WTC11 (cell line): ENCODE results near the gene PTPN4. TPM values are rescaled to one million over a fixed set of nuclear protein-coding genes. Genes with fewer than 3 reads are reported as not detected.

Source experiments
- ATAC-seq: fragments of 200-7000 bp; cut with Tn5 transposase; 2 replicates; pipeline ENCODE4 v1.10.0; 2021; ENCODE audit warnings: mild to moderate bottlenecking, moderate library complexity
- CTCF ChIA-PET: fragments of 300-600 bp; sonication (Branson Sonifier 250); formaldehyde crosslinking; loops from one replicate; lab custom pipeline; 2021; ENCODE audit warnings: antibody characterized with exemption; lab: Charles Lee
- POLR2A ChIA-PET: fragments of 350-600 bp; sonication (Branson Sonifier 250); formaldehyde crosslinking; loops from one replicate; lab custom pipeline; 2021; ENCODE audit warnings: antibody characterized with exemption; lab: Charles Lee
- DNase-seq: peaks from one replicate; pipeline ENCODE4 v3.0.0; 2021; ENCODE audit warnings: low spot score
- H3K27ac Mint-ChIP-seq: 2 replicates; pipeline ENCODE4 v1.8.0; 2021; ENCODE audit warnings: mixed read lengths
- H3K27me3 Mint-ChIP-seq: 2 replicates; pipeline ENCODE4 v1.8.0; 2021; ENCODE audit warnings: low read depth, mild to moderate bottlenecking, moderate library complexity, mixed read lengths
- H3K36me3 Mint-ChIP-seq: 2 replicates; pipeline ENCODE4 v1.8.0; 2021; ENCODE audit warnings: mixed read lengths
- H3K4me1 Mint-ChIP-seq: 2 replicates; pipeline ENCODE4 v1.8.0; 2022; ENCODE audit warnings: mixed read lengths
- H3K4me3 Mint-ChIP-seq: 2 replicates; pipeline ENCODE4 v1.8.0; 2021; ENCODE audit warnings: mild to moderate bottlenecking, moderate library complexity, mixed read lengths
- H3K9me3 Mint-ChIP-seq: 2 replicates; pipeline ENCODE4 v1.8.0; 2021; ENCODE audit warnings: mixed read lengths
- ATF3 ChIP-seq: sonication (generic); formaldehyde crosslinking; conservative IDR thresholded peaks from 2 replicates; pipeline ENCODE4 v1.8.1; 2022; ENCODE audit warnings: mild to moderate bottlenecking, missing genetic modification reagents
- ATF6 ChIP-seq: sonication (generic); formaldehyde crosslinking; IDR thresholded peaks from 2 replicates; pipeline ENCODE4 v1.8.1; 2023; ENCODE audit warnings: mild to moderate bottlenecking, missing genetic modification reagents
- EMX1 ChIP-seq: fragments of 250-450 bp; sonication (Bioruptor Pico); IDR thresholded peaks from 2 replicates; pipeline ENCODE4 v1.8.0; 2021; ENCODE audit warnings: mild to moderate bottlenecking
- ETV6 ChIP-seq: sonication (generic); formaldehyde crosslinking; IDR thresholded peaks from 2 replicates; pipeline ENCODE4 v1.8.1; 2022; ENCODE audit warnings: mild to moderate bottlenecking, missing genetic modification reagents
- FOXP1 ChIP-seq: sonication (generic); formaldehyde crosslinking; IDR thresholded peaks from 2 replicates; pipeline ENCODE4 v1.8.0; 2022; ENCODE audit warnings: missing genetic modification reagents, mild to moderate bottlenecking, moderate library complexity, borderline replicate concordance
- JUN ChIP-seq: sonication (generic); formaldehyde crosslinking; IDR thresholded peaks from 2 replicates; pipeline ENCODE4 v1.8.0; 2023; ENCODE audit warnings: mild to moderate bottlenecking, missing genetic modification reagents
- NFE2L1 ChIP-seq: sonication (generic); formaldehyde crosslinking; IDR thresholded peaks from 2 replicates; pipeline ENCODE4 v1.8.1; 2023; ENCODE audit warnings: missing genetic modification reagents
- NFYB ChIP-seq: sonication (generic); formaldehyde crosslinking; conservative IDR thresholded peaks from 2 replicates; pipeline ENCODE4 v1.8.0; 2022; ENCODE audit warnings: low read depth, missing genetic modification reagents
- NR2C2 ChIP-seq: sonication (generic); formaldehyde crosslinking; IDR thresholded peaks from 2 replicates; pipeline ENCODE4 v1.8.0; 2022; ENCODE audit warnings: mild to moderate bottlenecking, missing genetic modification reagents
- PRRX2 ChIP-seq: fragments of 250-450 bp; sonication (Bioruptor Pico); IDR thresholded peaks from 2 replicates; pipeline ENCODE4 v1.8.0; 2021; ENCODE audit warnings: mild to moderate bottlenecking
- RELA ChIP-seq: sonication (generic); formaldehyde crosslinking; IDR thresholded peaks from 2 replicates; pipeline ENCODE4 v1.8.1; 2022; ENCODE audit warnings: missing genetic modification reagents, mild to moderate bottlenecking, borderline replicate concordance
- SMAD3 ChIP-seq: sonication (generic); formaldehyde crosslinking; IDR thresholded peaks from 2 replicates; pipeline ENCODE4 v1.8.0; 2022; ENCODE audit warnings: missing genetic modification reagents, mild to moderate bottlenecking, borderline replicate concordance
- SMAD4 ChIP-seq: sonication (generic); formaldehyde crosslinking; IDR thresholded peaks from 2 replicates; pipeline ENCODE4 v1.8.0; 2022; ENCODE audit warnings: mild to moderate bottlenecking, missing genetic modification reagents
- TEAD4 ChIP-seq: sonication (generic); formaldehyde crosslinking; IDR thresholded peaks from 2 replicates; pipeline ENCODE4 v1.8.0; 2022; ENCODE audit warnings: mild to moderate bottlenecking, missing genetic modification reagents
- TP53 ChIP-seq: sonication (generic); formaldehyde crosslinking; IDR thresholded peaks from 2 replicates; pipeline ENCODE4 v1.8.1; 2023; ENCODE audit warnings: mild to moderate bottlenecking, missing genetic modification reagents
- USF1 ChIP-seq: sonication (generic); formaldehyde crosslinking; IDR thresholded peaks from 2 replicates; pipeline ENCODE4 v1.8.0; 2022; ENCODE audit warnings: mild to moderate bottlenecking, missing genetic modification reagents
- ZNF219 ChIP-seq: sonication (generic); formaldehyde crosslinking; IDR thresholded peaks from 2 replicates; pipeline ENCODE4 v1.8.0; 2023; ENCODE audit warnings: missing genetic modification reagents, mild to moderate bottlenecking, borderline replicate concordance
- ZNF317 ChIP-seq: sonication (generic); formaldehyde crosslinking; IDR thresholded peaks from 2 replicates; pipeline ENCODE4 v1.8.1; 2023; ENCODE audit warnings: low read depth, mild to moderate bottlenecking, moderate library complexity, missing genetic modification reagents, borderline replicate concordance
- total RNA-seq: library from RNA; stranded (reverse); gene quantifications from 3 replicates; pipeline ENCODE4 v1.2.3, GENCODE V29; 2021
- TF ChIP-seq, protein P1 (sequence below): fragments of 250-450 bp; sonication (Bioruptor Pico); IDR thresholded peaks from 2 replicates; pipeline ENCODE4 v1.9.0; 2021; ENCODE audit warnings: mild to moderate bottlenecking
- TF ChIP-seq, protein P2 (sequence below): sonication (generic); formaldehyde crosslinking; conservative IDR thresholded peaks from 2 replicates; pipeline ENCODE4 v1.8.1; 2023; ENCODE audit warnings: mild to moderate bottlenecking, low read depth, missing genetic modification reagents, moderate library complexity

The PTPN4 gene
- total RNA-seq, 1 experiment from 2014 or later = 85.8 TPM

- ATAC-seq = no peak
- POLR2A ChIA-PET = no interaction called here
- Mint-ChIP-seq H3K9me3 (no peaks in the 10 kb centered on the region), H3K36me3 (no peaks in the 10 kb centered on the region), H3K4me3 (no peak overlapping the region), H3K27me3 (no peaks in the 10 kb centered on the region; the same call in 1 of the 2 replicates), H3K4me1 (peaks cover 17% of the 10 kb centered on the region), H3K27ac (no peak overlapping the region)
- CTCF ChIA-PET = no interaction called here
- TF ChIP-seq ZNF317 (CRISPR knock-in tag) (no peak), RELA (CRISPR knock-in tag) (no peak), NFYB (no peak), EMX1 (no peak), SMAD3 (CRISPR knock-in tag) (no peak), FOXP1 (no peak), SMAD4 (CRISPR knock-in tag) (no peak), TP53 (CRISPR knock-in tag) (no peak), PRRX2 (no peak), NR2C2 (CRISPR knock-in tag) (no peak)
- TF ChIP-seq, protein P1, sequence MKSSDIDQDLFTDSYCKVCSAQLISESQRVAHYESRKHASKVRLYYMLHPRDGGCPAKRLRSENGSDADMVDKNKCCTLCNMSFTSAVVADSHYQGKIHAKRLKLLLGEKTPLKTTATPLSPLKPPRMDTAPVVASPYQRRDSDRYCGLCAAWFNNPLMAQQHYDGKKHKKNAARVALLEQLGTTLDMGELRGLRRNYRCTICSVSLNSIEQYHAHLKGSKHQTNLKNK = no peak
- DNase-seq = no peak
These were observed 14.2 kb upstream of the PTPN4 start for GRCh38 chr2:119745566-119745965.

DNA sequence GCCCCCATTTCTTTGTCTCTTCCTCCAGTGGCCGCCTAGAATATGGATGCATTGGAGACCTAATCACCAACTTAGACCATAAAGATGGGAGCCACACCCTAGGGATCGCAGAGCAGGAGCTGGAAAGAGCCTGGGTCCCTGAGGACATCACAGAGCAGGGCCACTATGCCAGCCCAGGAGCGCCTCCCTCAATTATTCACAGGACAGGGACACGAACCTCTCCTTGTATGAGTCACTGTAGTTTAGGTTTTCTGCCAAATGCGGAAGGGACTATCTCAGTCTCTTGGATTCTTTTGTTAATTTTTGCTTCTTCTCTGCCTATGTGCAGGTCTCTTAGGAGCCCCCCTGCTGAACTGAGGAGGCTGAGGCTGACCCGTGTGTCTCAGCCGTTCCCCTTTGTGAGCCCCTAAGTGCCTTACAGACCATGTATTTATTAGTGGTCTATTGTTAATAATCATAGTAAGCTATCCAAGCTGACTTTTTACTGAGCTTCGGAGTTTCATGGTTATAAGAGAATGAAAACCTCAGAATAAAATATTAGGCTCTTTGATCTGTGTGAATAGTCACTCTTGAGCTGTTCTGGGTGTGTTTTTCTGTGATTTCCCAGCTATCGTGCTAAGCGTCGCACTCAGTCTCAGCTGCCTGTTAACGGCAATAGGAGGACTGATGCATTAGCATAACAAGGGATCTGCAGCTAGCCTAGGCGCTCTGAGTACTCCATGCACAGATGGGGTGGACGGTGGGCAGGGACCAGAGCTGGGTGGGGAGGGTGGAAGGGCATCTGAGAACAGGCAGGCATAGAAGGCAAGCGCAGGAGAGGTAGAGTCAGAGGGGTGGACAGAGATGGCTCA lies 12.7 kb upstream of the PTPN4 start:
- Mint-ChIP-seq H3K36me3 (no peaks in the 10 kb centered on the region), H3K27ac (no peak overlapping the region), H3K9me3 (no peaks in the 10 kb centered on the region), H3K4me3 (no peak overlapping the region), H3K4me1 (peaks cover 17% of the 10 kb centered on the region), H3K27me3 (no peaks in the 10 kb centered on the region; the same call in 1 of the 2 replicates)
- peak; percentile 78 for ATAC-seq
- CTCF ChIA-PET = interaction anchor here (0.5 to 3.3 kb wide), 7 partner anchors 28 to 428 kb away, joined by 3 to 19 read pairs (median 3); no protein-coding TSS in a partner anchor
- POLR2A ChIA-PET = no interaction called here
- TF ChIP-seq ATF6 (CRISPR knock-in tag) = no peak
- TF ChIP-seq JUN (CRISPR knock-in tag) = no peak
- TF ChIP-seq, protein P2, sequence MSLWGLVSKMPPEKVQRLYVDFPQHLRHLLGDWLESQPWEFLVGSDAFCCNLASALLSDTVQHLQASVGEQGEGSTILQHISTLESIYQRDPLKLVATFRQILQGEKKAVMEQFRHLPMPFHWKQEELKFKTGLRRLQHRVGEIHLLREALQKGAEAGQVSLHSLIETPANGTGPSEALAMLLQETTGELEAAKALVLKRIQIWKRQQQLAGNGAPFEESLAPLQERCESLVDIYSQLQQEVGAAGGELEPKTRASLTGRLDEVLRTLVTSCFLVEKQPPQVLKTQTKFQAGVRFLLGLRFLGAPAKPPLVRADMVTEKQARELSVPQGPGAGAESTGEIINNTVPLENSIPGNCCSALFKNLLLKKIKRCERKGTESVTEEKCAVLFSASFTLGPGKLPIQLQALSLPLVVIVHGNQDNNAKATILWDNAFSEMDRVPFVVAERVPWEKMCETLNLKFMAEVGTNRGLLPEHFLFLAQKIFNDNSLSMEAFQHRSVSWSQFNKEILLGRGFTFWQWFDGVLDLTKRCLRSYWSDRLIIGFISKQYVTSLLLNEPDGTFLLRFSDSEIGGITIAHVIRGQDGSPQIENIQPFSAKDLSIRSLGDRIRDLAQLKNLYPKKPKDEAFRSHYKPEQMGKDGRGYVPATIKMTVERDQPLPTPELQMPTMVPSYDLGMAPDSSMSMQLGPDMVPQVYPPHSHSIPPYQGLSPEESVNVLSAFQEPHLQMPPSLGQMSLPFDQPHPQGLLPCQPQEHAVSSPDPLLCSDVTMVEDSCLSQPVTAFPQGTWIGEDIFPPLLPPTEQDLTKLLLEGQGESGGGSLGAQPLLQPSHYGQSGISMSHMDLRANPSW (CRISPR knock-in tag) = no peak
- TF ChIP-seq TEAD4 (CRISPR knock-in tag) = no peak
- no peak for TF ChIP-seq ZNF219
- no peak for TF ChIP-seq FOXP1
- no peak for TF ChIP-seq NFE2L1 (CRISPR knock-in tag)
- TF ChIP-seq ETV6 (CRISPR knock-in tag) = no peak
- no peak for TF ChIP-seq NR2C2 (CRISPR knock-in tag)
- no peak for TF ChIP-seq NFYB
- no peak for TF ChIP-seq ATF3 (CRISPR knock-in tag)
- no peak for TF ChIP-seq USF1 (CRISPR knock-in tag)
- no peak for DNase-seq
